NCI-H2196 (cell line): ENCODE results near the gene JUN.

Experiments
- DNase-seq: peaks from one replicate; lab custom pipeline; 2025; ENCODE audit not compliant: unreplicated experiment; lab: John Stamatoyannopoulos, UW

The JUN gene

GRCh38 chr1:58784758-58785441, 1.1 kb upstream of the JUN start:
- DNase-seq = peak; percentile 78

GRCh38 chr1:58783090-58783992, 506 bp downstream of the JUN start:
- DNase-seq = no peak

GRCh38 chr1:58782178-58783089, 1.4 kb downstream of the JUN start:
- peak; percentile 22 for DNase-seq

- DNase-seq = peak; percentile 63
Observed at GRCh38 chr1:58781541-58782177, 2.2 kb downstream of the JUN start.

GRCh38 chr1:58780836-58781452, 2.9 kb downstream of the JUN start:
- DNase-seq = peak; percentile 17

GRCh38 chr1:58780411-58780810, 3.4 kb downstream of the JUN start:
- DNase-seq = no peak

GRCh38 chr1:58779801-58780382, 4.0 kb downstream of the JUN start:
- peak; percentile 88 for DNase-seq

- DNase-seq = peak; percentile 25
Observed at GRCh38 chr1:58779059-58779754, 4.6 kb downstream of the JUN start.

GRCh38 chr1:58778385-58779000, 5.4 kb downstream of the JUN start:
- no peak for DNase-seq

GRCh38 chr1:58774027-58774426, 9.8 kb downstream of the JUN start:
- DNase-seq = no peak

- DNase-seq = peak; percentile 87
Observed at GRCh38 chr1:58773406-58773840, 10.4 kb downstream of the JUN start.

- DNase-seq = no peak
Observed at GRCh38 chr1:58769809-58770320, 14.0 kb downstream of the JUN start.

GRCh38 chr1:58768971-58769808, 14.7 kb downstream of the JUN start:
- peak; percentile 74 for DNase-seq

GRCh38 chr1:58768191-58768731, 15.6 kb downstream of the JUN start:
- DNase-seq = no peak

GRCh38 chr1:58767143-58767542, 16.7 kb downstream of the JUN start:
- DNase-seq = no peak

- no peak for DNase-seq
Observed at GRCh38 chr1:58765441-58765840, 18.4 kb downstream of the JUN start.

- no peak for DNase-seq
Observed at GRCh38 chr1:58765006-58765405, 18.8 kb downstream of the JUN start.
